ENCODE measurements around the gene STARD6. TPM values are rescaled to one million over a fixed set of nuclear protein-coding genes. Genes with fewer than 3 reads are reported as not detected.
"Not testable (repeated sequence)": the region's sequence is repeated elsewhere in the genome, so short reads cannot be mapped to it uniquely, and the experiment has no call there.

STARD6 gene
- total RNA-seq, 2 donors from 2014 or later, result not detected

GRCh38 chr18:54390838-54391237, 33.2 kb upstream of the STARD6 start:
- H3K4me3 ChIP-seq, result no peak overlapping the region
- no peak overlapping the region for H3K27ac ChIP-seq
- no peaks in the 10 kb centered on the region for H3K9me3 ChIP-seq
- H3K27me3 ChIP-seq (replicated peaks; ENCODE audit: insufficient read depth), result no peaks in the 10 kb centered on the region
- H3K36me3 ChIP-seq, result no peaks in the 10 kb centered on the region
- peaks cover 0 to 4% of the 10 kb centered on the region in 2 donors for H3K4me1 ChIP-seq (ENCODE audit: control insufficient read depth in 1 of 2, low read depth in 2 of 2)
- ATAC-seq (ENCODE audit: insufficient number of reproducible peaks, low FRiP score, low read depth), result no peak
- no peak for DNase-seq (ENCODE audit: low spot score)
- no peak for TF ChIP-seq CTCF (IDR thresholded peaks at IDR 0.05)

GRCh38 chr18:54389143-54389505, 31.5 kb upstream of the STARD6 start:
- ATAC-seq (ENCODE audit: insufficient number of reproducible peaks, low FRiP score, low read depth) (no peak), DNase-seq (ENCODE audit: low spot score) (no peak)
- Histone ChIP-seq H3K27me3 (replicated peaks; ENCODE audit: insufficient read depth) (no peaks in the 10 kb centered on the region), H3K27ac (no peak overlapping the region), H3K4me1 (ENCODE audit: control insufficient read depth in 1 of 2, low read depth in 2 of 2) (peaks cover 0 to 4% of the 10 kb centered on the region in 2 donors), H3K9me3 (no peaks in the 10 kb centered on the region), H3K4me3 (no peak overlapping the region), H3K36me3 (no peaks in the 10 kb centered on the region)
- TF ChIP-seq CTCF (IDR thresholded peaks at IDR 0.05), result no peak

GRCh38 chr18:54388203-54389142, 30.8 kb upstream of the STARD6 start:
- Histone ChIP-seq H3K4me1 (ENCODE audit: control insufficient read depth in 1 of 2, low read depth in 2 of 2) (peaks cover 0 to 4% of the 10 kb centered on the region in 2 donors), H3K36me3 (no peaks in the 10 kb centered on the region), H3K27ac (no peak overlapping the region), H3K9me3 (no peaks in the 10 kb centered on the region), H3K27me3 (replicated peaks; ENCODE audit: insufficient read depth) (no peaks in the 10 kb centered on the region), H3K4me3 (peak overlapping the region; percentile 18)
- no peak for TF ChIP-seq CTCF (IDR thresholded peaks at IDR 0.05)
- DNase-seq (ENCODE audit: low spot score) (no peak), ATAC-seq (ENCODE audit: insufficient number of reproducible peaks, low FRiP score, low read depth) (peak; percentile 81)

GRCh38 chr18:54387631-54388030, 30.0 kb upstream of the STARD6 start:
- H3K27ac ChIP-seq, result no peak overlapping the region
- H3K9me3 ChIP-seq, result no peaks in the 10 kb centered on the region
- H3K27me3 ChIP-seq (replicated peaks; ENCODE audit: insufficient read depth), result no peaks in the 10 kb centered on the region
- H3K4me3 ChIP-seq, result no peak overlapping the region
- ATAC-seq (ENCODE audit: insufficient number of reproducible peaks, low FRiP score, low read depth), result no peak
- no peak for TF ChIP-seq CTCF (IDR thresholded peaks at IDR 0.05)
- DNase-seq (ENCODE audit: low spot score), result no peak
- no peaks in the 10 kb centered on the region for H3K36me3 ChIP-seq
- peaks cover 0 to 4% of the 10 kb centered on the region in 2 donors for H3K4me1 ChIP-seq (ENCODE audit: control insufficient read depth in 1 of 2, low read depth in 2 of 2)

- not testable (repeated sequence) for H3K9me3 ChIP-seq; DNase-seq (ENCODE audit: low spot score); H3K4me3 ChIP-seq; H3K27me3 ChIP-seq (replicated peaks; ENCODE audit: insufficient read depth); H3K27ac ChIP-seq; H3K4me1 ChIP-seq (ENCODE audit: control insufficient read depth in 1 of 2, low read depth in 2 of 2); H3K36me3 ChIP-seq; ATAC-seq (ENCODE audit: insufficient number of reproducible peaks, low FRiP score, low read depth)
Measured at GRCh38 chr18:54386800-54387495, 29.3 kb upstream of the STARD6 start.
